Measurements from ENCODE around the gene GBGT1. TPM values are rescaled to one million over a fixed set of nuclear protein-coding genes. Genes with fewer than 3 reads are reported as not detected.

GBGT1 gene
- total and polyA plus RNA-seq, 10 donors, result 9.2 to 52.8 (median 30.7) TPM

GRCh38 chr9:133119103-133119845 is 44.4 kb downstream of the GBGT1 start:
- no peaks in the 10 kb centered on the region for H3K9me3 ChIP-seq
- H3K27ac ChIP-seq, result peak overlapping the region; percentile 57 to 95 (median 76)
- H3K4me1 ChIP-seq, result peaks cover 67 to 93% (median 88%) of the 10 kb centered on the region in 6 donors
- peak overlapping the region in 7 of 8 donors; percentile 7 to 90 (median 63) for H3K4me3 ChIP-seq
- peak in 1 of 3 donors; percentile 55 for TF ChIP-seq POLR2A (IDR thresholded peaks at IDR 0.05)
- no peak for TF ChIP-seq CTCF (IDR thresholded peaks at IDR 0.05 in 8 of 11, conservative IDR thresholded peaks at IDR 0.05 in 3 of 11)
- TF ChIP-seq POLR2AphosphoS5 (IDR thresholded peaks at IDR 0.05), result peak; percentile 36 to 74 (median 54)
- WGBS, 5 donors, result 62 to 72% (median 69%) methylated on average over 14 to 21 of the region's 21 CpGs
- no peak for DNase-seq
- no peaks in the 10 kb centered on the region for H3K27me3 ChIP-seq (replicated peaks in 1 of 7)
- no peaks in the 10 kb centered on the region for H3K36me3 ChIP-seq
- intact Hi-C loops (cut with DNase I; ENCODE audit: low total_unique reads), result no loop called here

DNA sequence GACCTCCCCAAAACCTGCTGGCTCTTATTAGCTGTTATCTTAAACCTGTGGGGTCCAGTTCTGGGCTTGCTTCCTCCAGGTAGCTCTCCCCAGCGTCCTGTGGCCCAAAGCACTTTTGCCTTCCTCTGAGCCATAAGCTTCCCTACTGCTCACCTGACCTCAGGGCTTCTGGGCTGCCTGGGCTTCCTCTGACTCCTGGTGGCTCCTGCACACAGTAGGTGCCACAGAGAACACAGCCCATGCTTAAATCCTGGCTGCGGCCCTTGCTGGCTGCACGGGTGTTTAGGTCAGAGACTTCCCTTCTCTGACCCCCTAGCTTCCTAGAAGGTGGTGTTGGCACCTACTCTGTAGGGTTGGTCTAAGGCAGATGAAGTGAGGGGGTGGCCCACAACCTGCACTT is 45.1 kb downstream of the GBGT1 start:
- Histone ChIP-seq H3K27me3 (replicated peaks in 1 of 7) (no peaks in the 10 kb centered on the region), H3K4me3 (peak overlapping the region in 1 of 8 donors; percentile 90), H3K9me3 (no peaks in the 10 kb centered on the region), H3K4me1 (peaks cover 74 to 97% (median 94%) of the 10 kb centered on the region in 6 donors), H3K27ac (peak overlapping the region in 7 of 8 donors; percentile 75 to 95 (median 78)), H3K36me3 (no peaks in the 10 kb centered on the region)
- TF ChIP-seq POLR2A (IDR thresholded peaks at IDR 0.05), result no peak
- TF ChIP-seq CTCF (IDR thresholded peaks at IDR 0.05 in 8 of 11, conservative IDR thresholded peaks at IDR 0.05 in 3 of 11), result no peak
- TF ChIP-seq POLR2AphosphoS5 (IDR thresholded peaks at IDR 0.05), result no peak
- 67 to 93% (median 80%) methylated on average over 3 of the region's 3 CpGs for WGBS, 5 donors
- no peak for DNase-seq
- intact Hi-C loops (cut with DNase I; ENCODE audit: low total_unique reads), result no loop called here

DNA sequence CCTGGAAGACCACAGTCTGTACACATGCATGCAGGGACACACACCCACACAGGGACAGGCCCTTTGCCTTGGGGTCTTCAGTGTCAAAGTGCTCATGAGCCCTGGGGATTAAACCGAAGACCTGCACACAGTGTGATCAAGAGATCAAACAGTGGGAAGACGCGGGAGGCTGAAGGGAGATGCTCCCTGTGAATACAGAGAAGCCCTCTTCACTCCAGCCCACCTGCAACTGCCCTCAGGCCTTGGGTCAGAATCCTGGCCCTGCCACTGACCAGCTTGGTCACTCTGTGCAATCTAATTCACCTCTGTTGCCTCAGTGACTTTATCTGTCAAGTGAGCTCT is 45.6 kb downstream of the GBGT1 start:
- 85 to 92% (median 91%) methylated on average over 3 of the region's 3 CpGs for WGBS, 5 donors
- no peak for TF ChIP-seq POLR2AphosphoS5 (IDR thresholded peaks at IDR 0.05)
- no peak for TF ChIP-seq CTCF (IDR thresholded peaks at IDR 0.05 in 8 of 11, conservative IDR thresholded peaks at IDR 0.05 in 3 of 11)
- no peak for TF ChIP-seq POLR2A (IDR thresholded peaks at IDR 0.05)
- Histone ChIP-seq H3K27me3 (replicated peaks in 1 of 7) (no peaks in the 10 kb centered on the region), H3K27ac (peak overlapping the region in 5 of 8 donors; percentile 41 to 95 (median 92)), H3K4me1 (peaks cover 78 to 97% (median 96%) of the 10 kb centered on the region in 6 donors), H3K36me3 (no peaks in the 10 kb centered on the region), H3K4me3 (no peak overlapping the region), H3K9me3 (no peaks in the 10 kb centered on the region)
- peak; percentile 56 for DNase-seq
- intact Hi-C loops (cut with DNase I; ENCODE audit: low total_unique reads), result no loop called here

Measured in spleen (tissue), 11 donors.